ENCODE results near the gene INHA.

INHA gene

GRCh38 chr2:219540784-219541504, 31.2 kb upstream of the INHA start:
- no peak for DNase-seq

DNA sequence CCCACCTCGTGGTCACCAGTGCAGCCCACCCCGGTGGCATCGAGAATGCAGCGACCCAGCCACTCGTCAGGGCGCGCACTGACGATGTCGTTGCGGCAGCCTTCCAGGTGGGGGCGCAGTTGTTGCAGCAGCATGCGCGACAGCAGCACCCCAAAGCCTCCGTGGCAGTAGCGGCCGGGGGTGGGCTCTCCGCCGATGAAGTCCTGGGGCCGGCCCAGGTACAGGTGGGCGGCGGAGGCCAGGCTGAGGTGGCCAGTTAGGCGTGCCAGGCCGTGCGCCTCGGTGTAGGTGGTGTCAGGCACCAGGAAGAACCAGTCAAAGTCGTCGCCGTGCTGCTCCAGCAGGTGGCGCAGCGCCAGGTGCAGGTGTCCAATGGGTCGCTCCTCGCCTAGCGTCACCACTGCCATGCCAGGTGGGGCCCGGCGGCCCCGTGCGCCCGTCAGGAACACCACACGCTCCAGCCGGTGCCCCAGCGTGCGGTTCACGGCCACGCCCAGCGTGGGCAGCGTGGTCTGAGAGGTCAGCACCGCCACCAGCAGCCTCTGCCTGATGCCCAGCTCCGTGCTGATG, 30.4 kb upstream of the INHA start:
- peak; percentile 94 for DNase-seq

DNA sequence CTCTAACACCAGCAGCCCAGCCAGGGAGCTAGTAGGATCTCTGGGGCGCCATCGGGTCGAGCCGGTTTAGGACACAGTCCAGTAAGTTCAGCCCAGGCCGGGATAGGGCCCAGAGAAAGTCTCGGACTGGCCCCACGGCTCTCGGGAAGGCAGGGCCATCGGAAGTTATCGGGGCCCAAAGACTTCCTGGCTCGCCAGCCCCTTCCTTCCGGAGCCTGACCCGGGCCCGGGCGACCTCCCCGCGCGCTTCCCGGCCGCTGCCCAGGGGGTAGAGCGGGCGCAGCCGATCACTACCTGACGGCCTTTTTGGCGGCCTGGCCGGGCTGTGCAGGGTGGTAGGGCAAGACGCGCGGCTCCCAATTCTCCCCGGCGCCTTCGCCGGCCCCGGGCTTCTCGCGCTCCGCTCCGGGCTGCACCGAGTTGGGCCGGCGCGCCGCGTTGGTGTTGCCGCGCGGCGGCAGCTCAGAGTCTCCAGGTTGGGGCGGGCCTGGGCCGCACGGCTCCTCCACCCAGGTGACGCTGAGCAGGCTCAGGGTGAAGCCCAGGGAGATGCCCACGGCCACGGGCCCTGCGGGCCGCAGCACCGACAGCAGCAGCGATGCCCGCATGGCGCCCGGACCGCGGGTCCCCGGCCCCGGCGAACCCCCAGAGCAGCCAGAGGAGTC, 29.0 kb upstream of the INHA start:
- no peak for DNase-seq

DNA sequence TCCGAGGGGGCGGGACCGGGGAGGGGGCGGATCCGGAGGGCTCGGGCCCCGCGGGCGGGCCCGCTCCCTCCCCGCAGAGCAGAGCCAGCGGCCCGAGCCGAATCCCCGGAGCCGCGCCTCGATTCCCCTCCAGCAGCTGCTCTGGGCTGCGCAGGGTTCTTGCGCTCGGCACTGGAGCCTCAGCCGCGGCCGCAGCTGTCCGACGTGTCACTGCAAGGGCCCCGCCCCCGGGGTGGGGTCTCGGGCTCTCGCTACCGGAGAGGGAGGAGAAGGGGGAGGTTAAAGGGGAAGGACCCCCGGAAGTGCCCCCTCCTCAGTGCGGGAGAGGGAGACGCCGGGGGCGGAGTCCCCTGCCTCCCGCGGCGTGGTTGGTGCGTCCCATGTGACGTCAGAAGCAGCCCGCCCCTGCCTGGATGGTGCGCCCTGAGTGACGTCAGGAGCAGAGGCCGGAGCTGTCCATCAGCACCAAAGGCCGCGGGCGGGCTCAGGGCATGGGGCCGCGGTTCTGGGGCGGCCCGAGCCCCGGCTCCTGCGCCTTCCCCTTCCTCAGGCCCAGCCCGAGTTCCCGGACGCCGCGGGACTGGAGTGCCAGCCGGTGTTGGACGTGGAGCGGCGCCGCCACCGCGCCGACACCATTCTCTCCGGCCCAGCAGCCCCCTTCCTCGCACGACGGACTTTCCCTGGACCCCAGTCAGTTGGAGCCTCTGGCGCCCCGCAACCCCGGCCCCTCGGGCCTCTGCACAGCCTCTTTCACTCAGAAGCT, 28.3 kb upstream of the INHA start, which contains the start of the genes CHPF and TMEM198:
Gene CHPF (minus strand): TSS at position 214 of the 763 bp plus-strand sequence. CDS start 271 bp downstream, outside the sequence.
Gene TMEM198 (plus strand): TSS at position 433 of the 763 bp plus-strand sequence. CDS start 700 bp downstream, outside the sequence.
- DNase-seq = peak; percentile 99

- no peak for DNase-seq
Measured at GRCh38 chr2:219544567-219544966, 27.5 kb upstream of the INHA start.

- DNase-seq = no peak
Measured at GRCh38 chr2:219545295-219545942, 26.7 kb upstream of the INHA start.

- DNase-seq = no peak
Measured at GRCh38 chr2:219545943-219546352, 26.2 kb upstream of the INHA start.

DNA sequence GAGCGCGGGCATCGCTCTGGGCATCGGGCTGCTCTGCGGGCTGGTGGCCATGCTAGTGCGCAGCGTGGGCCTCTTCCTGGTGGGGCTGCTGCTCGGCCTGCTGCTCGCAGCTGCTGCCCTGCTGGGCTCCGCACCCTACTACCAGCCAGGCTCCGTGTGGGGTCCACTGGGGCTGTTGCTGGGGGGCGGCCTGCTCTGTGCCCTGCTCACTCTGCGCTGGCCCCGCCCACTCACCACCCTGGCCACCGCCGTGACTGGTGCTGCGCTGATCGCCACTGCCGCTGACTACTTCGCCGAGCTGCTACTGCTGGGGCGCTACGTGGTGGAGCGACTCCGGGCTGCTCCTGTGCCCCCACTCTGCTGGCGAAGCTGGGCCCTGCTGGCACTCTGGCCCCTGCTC, 24.5 kb upstream of the INHA start:
- DNase-seq = no peak

GRCh38 chr2:219548990-219549389, 23.1 kb upstream of the INHA start:
- no peak for DNase-seq

DNA sequence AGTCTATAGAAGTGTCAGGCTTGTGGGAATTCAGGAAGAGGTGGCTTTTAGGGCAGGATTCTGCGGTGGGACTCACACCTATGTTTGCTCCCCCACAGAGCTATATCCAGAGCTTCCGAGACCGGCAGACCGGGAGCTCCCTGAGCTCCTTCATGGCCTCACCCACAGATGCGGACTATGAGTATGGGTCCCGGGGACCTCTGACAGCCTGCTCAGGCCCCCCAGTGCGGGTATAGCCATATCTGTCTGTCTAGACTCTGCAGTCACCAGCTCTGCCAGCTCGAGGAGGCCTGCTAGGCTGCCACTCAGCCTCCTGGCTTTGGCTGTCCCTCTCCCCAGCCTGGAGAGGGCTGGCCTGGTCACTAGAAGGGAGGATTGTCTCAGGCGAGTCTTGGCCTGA, 22.5 kb upstream of the INHA start:
- DNase-seq = no peak

- peak; percentile 44 for DNase-seq
Measured at GRCh38 chr2:219551441-219552381, 20.4 kb upstream of the INHA start.

DNA sequence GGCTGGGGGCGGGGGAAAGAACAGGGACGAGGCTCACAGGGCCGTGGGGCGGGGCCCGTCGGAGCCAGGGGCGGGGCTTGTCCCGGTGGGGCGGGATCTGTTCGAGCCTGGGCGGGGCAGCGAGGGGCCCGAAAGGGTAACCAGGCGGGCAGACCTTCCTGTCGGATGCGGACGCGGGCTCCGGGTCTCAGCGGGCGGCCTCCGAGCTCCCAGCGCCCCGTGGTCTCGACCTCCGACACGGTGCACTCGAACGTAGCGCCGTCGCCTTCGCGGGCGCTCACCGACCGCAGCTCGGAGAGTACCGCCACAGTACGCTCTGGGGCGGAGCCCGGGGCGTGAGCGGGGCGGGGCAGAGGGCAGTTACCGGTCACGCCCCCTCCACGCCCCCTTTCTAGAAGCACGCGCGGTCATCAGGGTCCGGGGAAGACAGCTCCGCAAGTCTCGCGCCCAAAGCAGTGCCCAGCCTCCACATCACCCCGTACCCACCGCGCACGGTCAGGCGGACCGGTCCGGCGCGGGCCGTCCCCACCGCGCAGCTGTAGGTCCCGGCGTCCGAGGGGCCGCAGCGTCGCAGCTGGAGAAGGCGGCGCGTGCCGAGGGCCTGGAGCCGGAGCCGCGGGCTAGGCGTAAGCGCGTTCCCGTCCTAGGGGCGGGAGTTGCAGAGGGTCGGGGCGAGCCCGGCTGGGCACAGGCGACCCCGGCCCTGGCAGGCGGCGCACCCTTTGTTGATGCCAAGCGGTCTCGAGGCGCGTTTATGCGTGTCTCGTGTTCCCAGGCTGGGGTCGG, 19.5 kb upstream of the INHA start:
- peak; percentile 98 for DNase-seq

GRCh38 chr2:219553168-219553417, 19.0 kb upstream of the INHA start:
- no peak for DNase-seq

- no peak for DNase-seq
Measured at GRCh38 chr2:219553463-219553963, 18.6 kb upstream of the INHA start.

GRCh38 chr2:219554350-219554749, 17.8 kb upstream of the INHA start:
- DNase-seq = no peak

DNA sequence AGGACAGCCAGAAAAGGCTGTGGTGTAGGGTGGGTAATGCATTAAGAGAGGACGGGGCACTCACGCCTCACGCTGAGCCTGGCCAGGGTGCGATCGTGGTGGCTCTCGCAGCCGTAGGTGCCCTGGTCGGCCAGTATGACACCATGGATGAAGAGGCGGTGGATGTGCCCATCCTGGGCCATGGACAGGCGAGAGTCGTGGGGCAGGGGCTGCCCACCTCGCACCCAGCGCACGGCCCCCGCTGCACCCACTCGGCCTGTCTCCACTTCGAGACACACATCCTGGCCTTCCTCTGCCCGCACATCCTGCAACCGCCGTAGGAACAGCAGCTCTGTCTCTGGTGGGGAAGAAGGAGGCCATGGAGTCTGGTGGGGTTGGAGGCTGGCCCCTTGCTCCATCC, 16.2 kb upstream of the INHA start:
- no peak for DNase-seq

GRCh38 chr2:219556413-219556812, 15.7 kb upstream of the INHA start:
- no peak for DNase-seq

- DNase-seq = no peak
Measured at GRCh38 chr2:219557320-219557719, 14.8 kb upstream of the INHA start.

- DNase-seq = no peak
Measured at GRCh38 chr2:219557791-219558785, 14.0 kb upstream of the INHA start.

Data from retina (tissue), 1 donor.